Right atrium auricular region (tissue), 2 donors: Measurements from ENCODE around the gene PDZD2. TPM values are rescaled to one million over a fixed set of nuclear protein-coding genes. Genes with fewer than 3 reads are reported as not detected.

Experiments
- DNase-seq: peaks from one replicate; pipeline ENCODE4 v3.0.0-alpha.2; 2019; ENCODE audit warnings: low spot score
- H3K27ac ChIP-seq, 2 donors: fragments of 200-600 bp; sonication (generic); 1 replicate in 1 of 2; 2 replicates in 1 of 2; pipeline ENCODE4 v1.5.1; 2016 to 2019
- H3K27me3 ChIP-seq, 2 donors: fragments of 200-600 bp; sonication (generic); one replicate each; pipeline versions ENCODE4 v1.5.1 to v1.6.0; 2017 to 2019
- H3K36me3 ChIP-seq: fragments of 200-600 bp; sonication (generic); one replicate; pipeline ENCODE4 v1.5.1; 2016
- H3K4me1 ChIP-seq, 2 donors: fragments of 200-600 bp; sonication (generic); one replicate each; pipeline versions ENCODE4 v1.5.1 to v1.6.0; 2017 to 2019
- H3K4me3 ChIP-seq, 2 donors: fragments of 200-600 bp; sonication (generic); 1 replicate in 1 of 2; 2 replicates in 1 of 2; pipeline ENCODE4 v1.5.1; 2017 to 2019; ENCODE audit warnings: mild to moderate bottlenecking in 1 of 2, moderate library complexity in 1 of 2
- H3K9me3 ChIP-seq, 2 donors: fragments of 200-600 bp; sonication (generic); one replicate each; pipeline ENCODE4 v1.5.1; 2019
- CTCF ChIP-seq, 2 donors: fragments of 200-600 bp; sonication (generic); IDR thresholded peaks; one replicate each; pipeline ENCODE4 v1.5.1; 2019; ENCODE audit warnings: antibody characterized with exemption in 2 of 2
- total RNA-seq, 2 donors: library from RNA; depleted of rRNA; stranded (reverse); fragments of >200 nt; gene quantifications; one replicate each; pipeline ENCODE4 v1.1.0, GENCODE V29; 2016

Gene PDZD2
- total RNA-seq, 2 donors from 2014 or later = 79.5 to 86.4 TPM

GRCh38 chr5:31806561-31806960 is 167.6 kb downstream of the PDZD2 start:
- Histone ChIP-seq H3K9me3 (no peaks in the 10 kb centered on the region), H3K4me1 (no peaks in the 10 kb centered on the region), H3K36me3 (no peaks in the 10 kb centered on the region), H3K27me3 (no peaks in the 10 kb centered on the region), H3K4me3 (no peak overlapping the region), H3K27ac (no peak overlapping the region)
- DNase-seq = no peak
- TF ChIP-seq CTCF (IDR thresholded peaks at IDR 0.05) = no peak

- no peaks in the 10 kb centered on the region for H3K4me1 ChIP-seq
- DNase-seq = no peak
- no peak overlapping the region for H3K27ac ChIP-seq
- H3K27me3 ChIP-seq = no peaks in the 10 kb centered on the region
- TF ChIP-seq CTCF (IDR thresholded peaks at IDR 0.05) = no peak
- no peaks in the 10 kb centered on the region for H3K9me3 ChIP-seq
- no peaks in the 10 kb centered on the region for H3K36me3 ChIP-seq
- no peak overlapping the region for H3K4me3 ChIP-seq
Measured at GRCh38 chr5:31807789-31808540, 169.0 kb downstream of the PDZD2 start.

- TF ChIP-seq CTCF (IDR thresholded peaks at IDR 0.05) = peak; percentile 58 to 83
- Histone ChIP-seq H3K27ac (no peak overlapping the region), H3K27me3 (no peaks in the 10 kb centered on the region), H3K4me1 (no peaks in the 10 kb centered on the region), H3K9me3 (no peaks in the 10 kb centered on the region), H3K36me3 (no peaks in the 10 kb centered on the region), H3K4me3 (no peak overlapping the region)
- DNase-seq = peak; percentile 83
Measured at GRCh38 chr5:31809050-31809870, 170.3 kb downstream of the PDZD2 start.

GRCh38 chr5:31811210-31811609 is 172.3 kb downstream of the PDZD2 start:
- Histone ChIP-seq H3K36me3 (no peaks in the 10 kb centered on the region), H3K9me3 (no peaks in the 10 kb centered on the region), H3K4me3 (no peak overlapping the region), H3K4me1 (no peaks in the 10 kb centered on the region), H3K27me3 (no peaks in the 10 kb centered on the region), H3K27ac (peak overlapping the region in 1 of 2 donors; percentile 30)
- DNase-seq = no peak
- no peak for TF ChIP-seq CTCF (IDR thresholded peaks at IDR 0.05)

GRCh38 chr5:31815376-31815775 is 176.4 kb downstream of the PDZD2 start:
- H3K9me3 ChIP-seq = no peaks in the 10 kb centered on the region
- H3K36me3 ChIP-seq = no peaks in the 10 kb centered on the region
- no peaks in the 10 kb centered on the region for H3K4me1 ChIP-seq
- H3K27ac ChIP-seq = no peak overlapping the region
- H3K27me3 ChIP-seq = no peaks in the 10 kb centered on the region
- no peak for TF ChIP-seq CTCF (IDR thresholded peaks at IDR 0.05)
- no peak overlapping the region for H3K4me3 ChIP-seq
- no peak for DNase-seq
